K562 (cell line): ENCODE measurements around the gene ST3GAL5. TPM values are rescaled to one million over a fixed set of nuclear protein-coding genes. Genes with fewer than 3 reads are reported as not detected.

ENCODE experiments used
- NR2C1 ChIP-seq, 2 experiments: fragments of 450-650 bp; IDR thresholded peaks; 2 replicates each; pipeline ENCODE4 v1.6.1; 2017; ENCODE audit warnings: mild to moderate bottlenecking in 2 of 2, antibody characterized with exemption in 1 of 2, inconsistent platforms in 1 of 2, missing compliant biosample characterization in 1 of 2, missing genetic modification characterization in 1 of 2
- ZNF282 ChIP-seq: sonication (generic); formaldehyde crosslinking; IDR thresholded peaks from 2 replicates; pipeline ENCODE4 v1.8.1; 2023; ENCODE audit warnings: missing genetic modification reagents
- polyA plus RNA-seq, 8 experiments: library from polyadenylated mRNA; depleted of rRNA in 4 of 8; stranded (reverse) in 5 of 8; unstranded in 3 of 8; fragments of >200 nt; fragmentation: Nextera tagmentation in 2 of 8; fragmentation: Illumina TruSeq in 1 of 8; extraction: Ambion mirVana in 2 of 8; extraction: Trizol in 1 of 8; gene quantifications; 2 replicates each; pipeline versions ENCODE4 v1.2.1 to v1.2.3, GENCODE V29; 2011 to 2014; ENCODE audit warnings: inconsistent platforms in 1 of 8, missing spikeins in 1 of 8
- total RNA-seq, 7 experiments: library from RNA; depleted of rRNA in 6 of 7; stranded (reverse); fragments of >200 nt in 6 of 7; fragmentation: Illumina TruSeq in 2 of 7; extraction: Trizol in 2 of 7; gene quantifications; 2 replicates each; pipeline versions ENCODE4 v1.2.1 to v1.2.3, GENCODE V29; 2011 to 2021; ENCODE audit warnings: low replicate concordance in 1 of 7
- TF ChIP-seq, protein P1 (sequence below): fragments of 450-650 bp; IDR thresholded peaks from 2 replicates; pipeline ENCODE4 v1.6.1; 2016; ENCODE audit warnings: mild to moderate bottlenecking
- TF ChIP-seq, protein P2 (sequence below): fragments of 450-650 bp; formaldehyde crosslinking; IDR thresholded peaks from 2 replicates; pipeline ENCODE4 v1.4.0; 2020; ENCODE audit warnings: mild to moderate bottlenecking, mixed read lengths

ST3GAL5 gene
- total and polyA plus RNA-seq, 9 of the 15 experiments (the other 6 are each of a cell fraction or from before 2014, with no cell fraction given) = 1.6 to 10.0 (median 4.2) TPM

DNA sequence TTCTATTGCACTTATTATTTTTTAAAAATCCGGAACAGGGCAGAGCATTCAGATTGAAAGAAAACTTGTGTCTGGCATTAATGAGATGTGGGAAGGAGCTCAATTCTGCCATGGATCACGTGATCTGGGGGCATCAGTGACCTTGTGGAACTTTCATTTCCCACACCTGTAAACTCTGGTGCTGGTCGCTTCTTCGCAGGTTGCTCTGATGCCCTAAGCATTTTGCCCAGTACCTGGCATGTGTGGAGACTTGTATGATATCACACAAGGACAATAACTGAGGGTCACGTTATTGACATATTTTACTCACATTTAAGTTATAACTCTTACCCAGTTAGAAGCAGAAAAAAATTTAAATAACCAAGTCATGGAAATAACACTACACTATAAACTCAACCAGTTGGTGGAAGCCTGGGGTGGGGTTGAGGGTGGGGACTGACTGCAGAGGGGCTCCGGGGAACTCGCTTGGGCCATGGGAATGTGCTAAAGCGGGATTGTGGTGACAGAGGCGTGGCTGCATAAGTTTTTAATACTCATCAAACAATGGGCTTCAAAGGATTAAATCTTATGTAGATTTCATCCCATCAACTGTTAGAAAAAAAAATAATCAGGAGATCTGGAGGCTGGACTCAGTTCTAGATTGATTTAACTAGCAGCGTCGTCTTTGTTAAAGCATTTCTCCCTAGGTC lies 36.5 kb downstream of the ST3GAL5 start (continued):
- TF ChIP-seq, protein P1, sequence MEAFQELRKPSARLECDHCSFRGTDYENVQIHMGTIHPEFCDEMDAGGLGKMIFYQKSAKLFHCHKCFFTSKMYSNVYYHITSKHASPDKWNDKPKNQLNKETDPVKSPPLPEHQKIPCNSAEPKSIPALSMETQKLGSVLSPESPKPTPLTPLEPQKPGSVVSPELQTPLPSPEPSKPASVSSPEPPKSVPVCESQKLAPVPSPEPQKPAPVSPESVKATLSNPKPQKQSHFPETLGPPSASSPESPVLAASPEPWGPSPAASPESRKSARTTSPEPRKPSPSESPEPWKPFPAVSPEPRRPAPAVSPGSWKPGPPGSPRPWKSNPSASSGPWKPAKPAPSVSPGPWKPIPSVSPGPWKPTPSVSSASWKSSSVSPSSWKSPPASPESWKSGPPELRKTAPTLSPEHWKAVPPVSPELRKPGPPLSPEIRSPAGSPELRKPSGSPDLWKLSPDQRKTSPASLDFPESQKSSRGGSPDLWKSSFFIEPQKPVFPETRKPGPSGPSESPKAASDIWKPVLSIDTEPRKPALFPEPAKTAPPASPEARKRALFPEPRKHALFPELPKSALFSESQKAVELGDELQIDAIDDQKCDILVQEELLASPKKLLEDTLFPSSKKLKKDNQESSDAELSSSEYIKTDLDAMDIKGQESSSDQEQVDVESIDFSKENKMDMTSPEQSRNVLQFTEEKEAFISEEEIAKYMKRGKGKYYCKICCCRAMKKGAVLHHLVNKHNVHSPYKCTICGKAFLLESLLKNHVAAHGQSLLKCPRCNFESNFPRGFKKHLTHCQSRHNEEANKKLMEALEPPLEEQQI = no peak
- no peak for TF ChIP-seq ZNF282
- TF ChIP-seq, protein P2, sequence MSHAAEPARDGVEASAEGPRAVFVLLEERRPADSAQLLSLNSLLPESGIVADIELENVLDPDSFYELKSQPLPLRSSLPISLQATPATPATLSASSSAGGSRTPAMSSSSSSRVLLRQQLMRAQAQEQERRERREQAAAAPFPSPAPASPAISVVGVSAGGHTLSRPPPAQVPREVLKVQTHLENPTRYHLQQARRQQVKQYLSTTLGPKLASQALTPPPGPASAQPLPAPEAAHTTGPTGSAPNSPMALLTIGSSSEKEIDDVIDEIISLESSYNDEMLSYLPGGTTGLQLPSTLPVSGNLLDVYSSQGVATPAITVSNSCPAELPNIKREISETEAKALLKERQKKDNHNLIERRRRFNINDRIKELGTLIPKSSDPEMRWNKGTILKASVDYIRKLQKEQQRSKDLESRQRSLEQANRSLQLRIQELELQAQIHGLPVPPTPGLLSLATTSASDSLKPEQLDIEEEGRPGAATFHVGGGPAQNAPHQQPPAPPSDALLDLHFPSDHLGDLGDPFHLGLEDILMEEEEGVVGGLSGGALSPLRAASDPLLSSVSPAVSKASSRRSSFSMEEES (CRISPR knock-in tag) = peak; percentile 77
- TF ChIP-seq NR2C1 (IDR thresholded peaks at IDR 0.05) = no peak
- TF ChIP-seq NR2C1 (tag; IDR thresholded peaks at IDR 0.05) = no peak
